AG04449 (cell line): ENCODE results near the gene FLT4.

ENCODE experiments used
- CTCF ChIA-PET: fragments of 350-600 bp; formaldehyde crosslinking; extraction: SDS; loops from one replicate; lab custom pipeline; 2021; ENCODE audit warnings: antibody characterized with exemption; lab: Yijun Ruan, JAX
- POLR2A ChIA-PET: fragments of 400-600, 350-600 bp; formaldehyde crosslinking; extraction: SDS; loops from one replicate; lab custom pipeline; 2020; ENCODE audit warnings: antibody characterized with exemption, inconsistent platforms; lab: Yijun Ruan, JAX
- DNase-seq: peaks from one replicate; pipeline ENCODE4 v3.0.0-alpha.2; 2010; ENCODE audit warnings: low read depth, low spot score
- H3K4me3 ChIP-seq: 2 replicates; pipeline ENCODE4 v1.5.1; 2011; ENCODE audit warnings: low read depth, mild to moderate bottlenecking, control low read depth, low read length
- TF ChIP-seq, protein P1 (sequence below): IDR thresholded peaks from one replicate; pipeline ENCODE4 v1.5.1; 2011; ENCODE audit warnings: mild to moderate bottlenecking, moderate library complexity, low read length, control low read depth, inconsistent platforms; ENCODE audit not compliant: insufficient read depth; ENCODE audit errors: missing control alignments

FLT4 gene

GRCh38 chr5:180613814-180614188 is 35.6 kb downstream of the FLT4 start:
- DNase-seq: no peak
- TF ChIP-seq, protein P1, sequence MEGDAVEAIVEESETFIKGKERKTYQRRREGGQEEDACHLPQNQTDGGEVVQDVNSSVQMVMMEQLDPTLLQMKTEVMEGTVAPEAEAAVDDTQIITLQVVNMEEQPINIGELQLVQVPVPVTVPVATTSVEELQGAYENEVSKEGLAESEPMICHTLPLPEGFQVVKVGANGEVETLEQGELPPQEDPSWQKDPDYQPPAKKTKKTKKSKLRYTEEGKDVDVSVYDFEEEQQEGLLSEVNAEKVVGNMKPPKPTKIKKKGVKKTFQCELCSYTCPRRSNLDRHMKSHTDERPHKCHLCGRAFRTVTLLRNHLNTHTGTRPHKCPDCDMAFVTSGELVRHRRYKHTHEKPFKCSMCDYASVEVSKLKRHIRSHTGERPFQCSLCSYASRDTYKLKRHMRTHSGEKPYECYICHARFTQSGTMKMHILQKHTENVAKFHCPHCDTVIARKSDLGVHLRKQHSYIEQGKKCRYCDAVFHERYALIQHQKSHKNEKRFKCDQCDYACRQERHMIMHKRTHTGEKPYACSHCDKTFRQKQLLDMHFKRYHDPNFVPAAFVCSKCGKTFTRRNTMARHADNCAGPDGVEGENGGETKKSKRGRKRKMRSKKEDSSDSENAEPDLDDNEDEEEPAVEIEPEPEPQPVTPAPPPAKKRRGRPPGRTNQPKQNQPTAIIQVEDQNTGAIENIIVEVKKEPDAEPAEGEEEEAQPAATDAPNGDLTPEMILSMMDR: no peak
- POLR2A ChIA-PET: no interaction called here
- no peak overlapping the region for H3K4me3 ChIP-seq
- CTCF ChIA-PET: no interaction called here

DNA sequence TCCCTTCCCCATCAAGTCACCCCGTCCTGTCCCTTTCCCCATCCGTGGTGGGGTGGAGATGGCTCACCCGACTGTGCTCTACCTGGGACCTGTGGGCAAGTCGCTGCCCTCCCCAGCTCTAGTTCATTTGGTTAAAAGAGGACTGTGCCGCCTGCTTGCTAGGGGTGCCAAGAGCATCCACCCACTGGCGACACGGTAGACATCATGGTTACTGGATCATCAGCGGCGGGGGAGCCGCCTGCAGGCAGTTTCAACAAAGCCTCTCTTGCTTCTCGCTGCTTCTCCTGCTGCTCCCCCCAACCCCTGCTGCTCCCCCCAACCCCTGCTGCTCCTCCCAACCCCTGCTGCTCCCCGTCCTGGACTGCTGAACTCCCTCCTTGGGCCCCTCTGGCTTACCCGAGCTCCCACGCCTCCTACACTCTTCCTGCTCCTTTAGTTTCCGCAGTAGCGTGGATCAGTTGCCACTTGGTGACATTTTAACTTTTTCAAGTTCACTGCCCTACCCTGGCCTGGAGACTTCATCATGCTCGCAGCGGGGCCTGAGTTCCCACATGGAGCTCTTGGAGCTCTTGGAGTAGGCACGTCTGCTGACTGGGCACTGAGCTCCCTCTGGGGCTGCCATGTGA is 36.1 kb downstream of the FLT4 start:
- TF ChIP-seq, protein P1: no peak
- no peak overlapping the region for H3K4me3 ChIP-seq
- ChIA-PET POLR2A (interaction anchor here (0.6 kb wide), 1 partner anchor 12 kb away, joined by 3 read pairs; no protein-coding TSS in a partner anchor), CTCF (no interaction called here)
- no peak for DNase-seq

DNA sequence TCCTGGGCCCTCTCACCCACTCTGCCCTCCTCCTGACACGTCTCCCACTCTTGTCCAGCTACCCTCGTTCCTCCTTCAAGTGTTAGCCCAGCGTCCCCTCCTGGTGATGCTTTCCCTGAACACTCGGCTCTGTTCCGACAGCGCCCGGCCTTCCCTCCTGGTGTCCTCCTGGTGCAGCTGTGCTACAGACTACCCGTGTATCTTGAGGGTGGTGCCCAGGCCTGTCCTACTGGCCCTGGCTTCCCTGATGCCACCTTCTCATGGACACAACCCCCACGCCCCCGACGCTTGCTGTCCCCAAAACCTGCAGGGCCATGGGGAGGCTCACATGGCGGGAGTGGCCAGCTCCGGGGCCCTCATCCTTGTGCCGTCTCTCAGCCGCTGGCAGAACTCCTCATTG is 36.7 kb downstream of the FLT4 start:
- TF ChIP-seq, protein P1: no peak
- POLR2A ChIA-PET: no interaction called here
- DNase-seq: no peak
- no peak overlapping the region for H3K4me3 ChIP-seq
- CTCF ChIA-PET: no interaction called here

GRCh38 chr5:180611140-180611850 is 38.1 kb downstream of the FLT4 start:
- TF ChIP-seq, protein P1: no peak
- ChIA-PET CTCF (no interaction called here), POLR2A (no interaction called here)
- no peak for DNase-seq
- no peak overlapping the region for H3K4me3 ChIP-seq

- TF ChIP-seq, protein P1: no peak
- DNase-seq: no peak
- no peak overlapping the region for H3K4me3 ChIP-seq
- POLR2A ChIA-PET: no interaction called here
- CTCF ChIA-PET: interaction anchor here (1.0 kb wide), 1 partner anchor 9 kb away, joined by 5 read pairs; no protein-coding TSS in a partner anchor
These were observed 39.4 kb downstream of the FLT4 start for GRCh38 chr5:180609817-180610550.

- TF ChIP-seq, protein P1: no peak
- POLR2A ChIA-PET: no interaction called here
- no peak overlapping the region for H3K4me3 ChIP-seq
- CTCF ChIA-PET: interaction anchor here (1.0 kb wide), 1 partner anchor 10 kb away, joined by 5 read pairs; no protein-coding TSS in a partner anchor
- no peak for DNase-seq
These were observed 40.0 kb downstream of the FLT4 start for GRCh38 chr5:180609386-180609785.
